GM15510 (cell line): ENCODE data around the gene MYO10.

ENCODE experiments used
- POLR2A ChIP-seq: IDR thresholded peaks from 3 replicates; pipeline ENCODE4 v1.6.1; 2011; ENCODE audit warnings: borderline replicate concordance; ENCODE audit not compliant: insufficient read length; ENCODE audit errors: extremely low read depth

The MYO10 gene

GRCh38 chr5:16912080-16912479 lies 24.0 kb downstream of the MYO10 start:
- TF ChIP-seq POLR2A = no peak

GRCh38 chr5:16909464-16909863 lies 26.6 kb downstream of the MYO10 start:
- no peak for TF ChIP-seq POLR2A

GRCh38 chr5:16907270-16907669 lies 28.8 kb downstream of the MYO10 start:
- no peak for TF ChIP-seq POLR2A

- TF ChIP-seq POLR2A = no peak
These were observed 29.8 kb downstream of the MYO10 start for GRCh38 chr5:16906255-16906654.

GRCh38 chr5:16903480-16904300 lies 32.4 kb downstream of the MYO10 start:
- TF ChIP-seq POLR2A = no peak

GRCh38 chr5:16902846-16903245 lies 33.2 kb downstream of the MYO10 start:
- TF ChIP-seq POLR2A = no peak

- TF ChIP-seq POLR2A = no peak
These were observed 35.0 kb downstream of the MYO10 start for GRCh38 chr5:16901021-16901644.

- no peak for TF ChIP-seq POLR2A
These were observed 36.9 kb downstream of the MYO10 start for GRCh38 chr5:16899171-16899570.

GRCh38 chr5:16897800-16898199 lies 38.3 kb downstream of the MYO10 start:
- no peak for TF ChIP-seq POLR2A

- TF ChIP-seq POLR2A = no peak
These were observed 38.8 kb downstream of the MYO10 start for GRCh38 chr5:16897284-16897704.

GRCh38 chr5:16896767-16897166 lies 39.3 kb downstream of the MYO10 start:
- no peak for TF ChIP-seq POLR2A

- no peak for TF ChIP-seq POLR2A
These were observed 41.6 kb downstream of the MYO10 start for GRCh38 chr5:16894236-16895057.

- TF ChIP-seq POLR2A = no peak
These were observed 45.1 kb downstream of the MYO10 start for GRCh38 chr5:16891033-16891432.

- TF ChIP-seq POLR2A = no peak
These were observed 46.0 kb downstream of the MYO10 start for GRCh38 chr5:16889972-16890519.

- TF ChIP-seq POLR2A = no peak
These were observed 46.7 kb downstream of the MYO10 start for GRCh38 chr5:16889203-16889971.

GRCh38 chr5:16888694-16889124 lies 47.4 kb downstream of the MYO10 start:
- TF ChIP-seq POLR2A = no peak
